WTC11 (cell line): ENCODE results near the gene HIF1A.

Experiments
- ATF6 ChIP-seq: sonication (generic); formaldehyde crosslinking; IDR thresholded peaks from 2 replicates; pipeline ENCODE4 v1.8.1; 2023; ENCODE audit warnings: mild to moderate bottlenecking, missing genetic modification reagents
- CTCF ChIP-seq: fragments of 200-600 bp; IDR thresholded peaks from 2 replicates; pipeline ENCODE4 v1.8.0; 2022; ENCODE audit warnings: antibody characterized with exemption
- JUN ChIP-seq: sonication (generic); formaldehyde crosslinking; IDR thresholded peaks from 2 replicates; pipeline ENCODE4 v1.8.0; 2023; ENCODE audit warnings: mild to moderate bottlenecking, missing genetic modification reagents
- MAX ChIP-seq: sonication (generic); formaldehyde crosslinking; IDR thresholded peaks from 2 replicates; pipeline ENCODE4 v1.8.0; 2022; ENCODE audit warnings: mild to moderate bottlenecking, missing genetic modification reagents
- MLX ChIP-seq: sonication (generic); formaldehyde crosslinking; IDR thresholded peaks from 2 replicates; pipeline ENCODE4 v1.8.1; 2023; ENCODE audit warnings: mild to moderate bottlenecking, missing genetic modification reagents, moderate library complexity
- USF2 ChIP-seq: sonication (generic); formaldehyde crosslinking; IDR thresholded peaks from 2 replicates; pipeline ENCODE4 v1.8.1; 2023; ENCODE audit warnings: mild to moderate bottlenecking, missing genetic modification reagents, moderate library complexity

GRCh38 chr14:61766151-61766550, 70.8 kb downstream of the HIF1A start:
- TF ChIP-seq MAX (CRISPR knock-in tag) (no peak), ATF6 (CRISPR knock-in tag) (no peak), USF2 (no peak), CTCF (no peak), MLX (no peak), JUN (no peak)
